ENCODE measurements around the gene PPY.

GRCh38 chr17:43905400-43905984 lies 36.8 kb downstream of the PPY start:
- TF ChIP-seq CTCF (IDR thresholded peaks at IDR 0.05 in 8 of 11, conservative IDR thresholded peaks at IDR 0.05 in 3 of 11) (no peak), POLR2AphosphoS5 (IDR thresholded peaks at IDR 0.05) (no peak), POLR2A (IDR thresholded peaks at IDR 0.05) (no peak)
